GM19025 (cell line): ENCODE results near the gene TRIO.
"Not testable (repeated sequence)": the region's sequence is repeated elsewhere in the genome, so short reads cannot be mapped to it uniquely, and the experiment has no call there.

ENCODE experiments used
- ATAC-seq: cut with Tn5 transposase; IDR thresholded peaks from one replicate; pipeline ENCODE4 v1.9.1; 2021; ENCODE audit warnings: mild to moderate bottlenecking, low read depth, moderate library complexity; ENCODE audit not compliant: unreplicated experiment

TRIO gene

GRCh38 chr5:14364576-14365472, 221.7 kb downstream of the TRIO start:
- no peak for ATAC-seq

DNA sequence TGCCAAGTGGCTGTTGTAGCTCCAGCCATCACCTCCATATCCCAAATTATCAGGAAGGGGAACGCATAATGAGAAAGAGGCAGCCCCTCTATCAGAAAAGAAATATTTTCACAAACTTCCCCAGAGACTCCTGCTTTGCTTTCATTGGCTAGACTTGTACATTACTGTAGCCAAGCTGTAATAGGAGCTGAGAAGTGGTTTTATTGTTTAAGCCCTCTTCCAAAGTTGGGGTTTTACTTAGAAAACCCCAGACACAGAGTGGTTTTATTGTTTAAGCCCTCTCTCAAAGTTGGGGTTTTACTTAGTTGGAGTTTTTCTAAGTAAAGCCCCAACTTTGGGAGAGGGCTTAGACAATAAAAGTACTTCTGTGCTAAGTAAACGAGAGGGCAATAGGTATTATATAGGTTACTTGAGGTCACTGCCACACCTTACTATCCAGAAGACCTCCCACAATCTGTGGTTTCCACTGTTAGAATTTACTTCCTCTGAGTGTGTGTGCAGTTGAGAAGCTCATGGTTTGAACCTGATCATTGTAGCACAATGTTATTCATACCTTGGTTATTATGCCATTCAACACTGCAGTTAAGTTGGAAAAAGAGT, 222.8 kb downstream of the TRIO start:
- ATAC-seq: no peak

DNA sequence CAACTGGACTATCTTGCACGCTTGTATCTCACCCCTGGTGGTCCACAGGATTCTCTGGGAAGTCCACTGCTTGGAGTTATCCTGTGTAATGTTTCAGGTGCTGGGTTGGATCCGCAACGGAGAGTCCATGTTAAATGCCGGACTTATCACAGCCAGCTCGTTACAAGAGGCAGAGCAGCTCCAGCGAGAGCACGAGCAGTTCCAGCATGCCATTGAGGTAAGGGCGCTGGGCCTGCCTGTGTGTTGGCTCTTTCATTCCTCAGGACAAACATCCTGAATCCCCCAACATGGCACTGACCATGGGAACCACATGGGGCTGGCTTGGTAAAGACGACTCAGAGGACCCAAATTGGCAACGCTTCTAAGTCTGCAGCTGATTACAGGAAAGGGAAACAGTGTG, 223.6 kb downstream of the TRIO start:
- ATAC-seq: no peak

DNA sequence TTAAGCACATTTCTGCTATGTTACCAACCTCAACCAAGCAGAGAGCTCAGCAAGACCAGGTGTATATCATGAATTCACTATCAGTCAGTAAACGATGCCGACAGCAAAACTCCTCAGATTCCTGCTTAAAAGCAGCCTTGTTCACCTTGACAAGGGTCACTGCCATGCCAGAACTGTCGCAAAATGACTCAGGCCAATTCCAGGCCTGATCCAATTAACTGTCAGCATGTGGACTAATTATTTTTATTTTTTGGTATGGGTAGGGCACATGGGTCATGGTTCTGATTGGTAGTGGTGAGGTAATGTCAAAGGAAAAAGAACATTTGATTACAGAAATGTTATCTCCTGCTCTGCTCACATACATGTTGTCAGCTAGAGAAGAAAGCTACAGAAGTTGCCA, 224.2 kb downstream of the TRIO start:
- no peak for ATAC-seq

GRCh38 chr5:14369780-14370179, 226.6 kb downstream of the TRIO start:
- no peak for ATAC-seq

DNA sequence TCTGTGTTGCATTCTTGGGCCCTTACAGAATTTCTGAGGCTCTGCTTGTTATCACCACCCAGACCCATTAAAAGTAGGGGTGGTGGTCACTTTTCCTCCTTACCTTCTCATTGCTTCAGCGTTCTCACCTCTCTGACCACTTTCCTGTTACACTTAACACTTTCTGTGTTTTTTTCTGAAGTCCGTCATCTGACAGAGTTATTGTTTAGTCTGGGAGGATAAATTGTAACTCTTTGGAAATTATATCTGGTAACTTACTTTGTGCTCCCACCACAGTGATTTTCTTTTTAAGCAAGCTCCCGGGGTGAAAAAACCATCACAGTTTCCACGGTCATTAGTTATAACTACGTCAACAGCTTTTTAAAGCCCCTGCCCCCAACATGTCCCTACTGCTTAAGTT, 227.2 kb downstream of the TRIO start:
- ATAC-seq: no peak

DNA sequence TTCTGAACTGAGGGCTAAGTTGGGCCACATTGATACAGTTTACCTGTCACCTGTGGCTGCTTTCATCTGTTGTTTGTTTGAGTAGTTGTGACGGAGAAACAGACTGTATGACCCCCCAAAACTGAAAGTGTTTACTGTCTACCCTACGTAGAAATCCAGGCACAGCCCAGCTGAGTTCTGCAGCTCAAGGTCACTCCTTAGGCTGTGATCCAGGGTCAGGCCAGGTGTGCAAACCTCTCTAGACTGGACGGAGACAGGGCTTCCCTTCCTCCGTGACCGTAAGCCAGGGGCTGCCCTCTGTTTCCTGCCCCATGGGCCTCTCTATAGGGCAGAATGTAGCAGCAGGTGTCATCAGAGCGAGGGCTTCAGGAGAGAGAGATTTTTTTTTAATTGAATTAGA, 230.5 kb downstream of the TRIO start:
- no peak for ATAC-seq

GRCh38 chr5:14374100-14374499, 231.0 kb downstream of the TRIO start:
- ATAC-seq: no peak

- ATAC-seq: no peak
These were observed 233.6 kb downstream of the TRIO start for GRCh38 chr5:14376789-14377188.

GRCh38 chr5:14379739-14380497, 236.8 kb downstream of the TRIO start:
- ATAC-seq: no peak

DNA sequence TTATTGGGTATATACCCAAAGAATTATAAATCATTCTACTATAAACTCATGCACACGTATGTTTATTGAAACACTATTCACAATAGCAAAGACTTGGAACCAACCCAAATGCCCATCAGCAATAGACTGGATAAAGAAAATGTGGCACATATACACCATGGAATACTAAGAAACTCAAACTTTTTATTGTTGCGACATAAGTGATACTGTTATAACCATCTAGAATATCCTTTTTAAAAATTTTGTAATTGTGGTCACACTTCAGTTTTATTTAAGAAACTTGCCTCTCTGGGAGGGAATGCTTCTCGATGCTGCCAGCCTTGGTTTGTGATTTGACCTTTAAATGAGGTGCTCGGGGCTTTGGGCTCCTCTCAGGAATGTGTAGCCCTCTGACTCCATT, 237.6 kb downstream of the TRIO start:
- no peak for ATAC-seq

- no peak for ATAC-seq
These were observed 239.5 kb downstream of the TRIO start for GRCh38 chr5:14382640-14383039.

DNA sequence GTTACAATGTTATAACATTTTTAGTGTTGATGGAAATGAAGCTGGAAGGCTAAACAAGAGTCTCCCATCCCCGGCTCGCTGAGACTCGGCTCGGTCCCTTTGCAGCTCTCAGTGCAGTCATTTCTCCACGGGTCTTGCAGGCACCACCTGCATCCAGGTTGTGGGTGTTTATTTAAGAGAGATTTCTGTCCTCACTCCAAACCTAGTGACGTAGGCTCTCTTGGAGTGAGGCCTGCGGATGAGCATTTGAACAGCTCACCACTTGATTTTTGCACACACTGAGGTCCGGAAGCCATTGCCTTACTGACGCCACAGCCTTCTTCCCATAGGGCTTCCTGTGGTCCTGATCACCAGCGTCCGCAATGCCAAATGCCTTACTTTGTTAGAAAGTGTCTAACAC, 240.8 kb downstream of the TRIO start:
- no peak for ATAC-seq

GRCh38 chr5:14385019-14385418, 241.9 kb downstream of the TRIO start:
- ATAC-seq: no peak

- no peak for ATAC-seq
These were observed 243.9 kb downstream of the TRIO start for GRCh38 chr5:14386884-14387624.

- ATAC-seq: no peak
These were observed 245.6 kb downstream of the TRIO start for GRCh38 chr5:14388741-14389140.

DNA sequence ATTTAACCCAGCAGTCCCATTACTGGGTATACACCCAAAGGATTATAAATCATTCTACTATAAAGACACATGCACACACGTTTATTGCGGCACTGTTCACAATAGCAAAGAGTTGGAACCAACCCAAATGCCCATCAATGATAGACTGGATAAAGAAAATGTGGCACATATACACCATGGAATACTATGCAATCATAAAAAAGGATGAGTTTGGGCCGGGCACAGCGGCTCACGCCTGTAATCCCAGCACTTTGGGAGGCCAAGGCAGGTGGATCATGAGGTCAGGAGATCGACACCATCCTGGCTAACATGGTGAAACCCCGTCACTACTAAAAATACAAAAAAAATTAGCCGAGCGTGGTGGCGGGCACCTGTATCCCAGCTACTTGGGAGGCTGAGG, 249.4 kb downstream of the TRIO start:
- not testable (repeated sequence) for ATAC-seq

GRCh38 chr5:14394365-14394764, 251.2 kb downstream of the TRIO start:
- no peak for ATAC-seq

GRCh38 chr5:14395411-14395810, 252.3 kb downstream of the TRIO start:
- ATAC-seq: no peak

DNA sequence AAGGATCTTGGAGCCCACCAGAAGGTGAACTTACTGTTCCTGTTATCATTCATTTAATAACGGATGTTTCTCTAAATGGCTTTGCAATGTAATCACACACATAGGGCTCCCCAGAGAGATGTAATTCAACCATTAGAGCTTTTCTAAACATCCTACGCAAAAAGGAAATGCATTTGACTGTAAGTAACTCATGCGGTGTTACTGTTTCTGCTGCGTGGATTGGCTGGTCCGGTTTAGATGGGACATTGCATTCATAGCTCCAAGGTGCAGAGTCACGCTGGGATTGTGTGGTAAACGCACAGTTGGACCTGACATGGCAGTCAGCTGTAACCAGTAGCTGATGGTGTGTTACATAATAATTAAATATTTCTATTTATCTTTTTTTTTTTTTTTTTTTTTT, 252.9 kb downstream of the TRIO start:
- ATAC-seq: no peak

- no peak for ATAC-seq
These were observed 253.6 kb downstream of the TRIO start for GRCh38 chr5:14396737-14397136.
